Transverse colon (tissue), 3 donors: ENCODE results near the gene NPIPB6.

ENCODE experiments used
- POLR2A ChIP-seq: fragments of 450-650 bp; IDR thresholded peaks from one replicate; pipeline ENCODE4 v1.6.1; 2016; ENCODE audit warnings: antibody characterized with exemption, mild to moderate bottlenecking, moderate library complexity
- POLR2AphosphoS5 ChIP-seq, 3 donors: sonication (generic); formaldehyde crosslinking; IDR thresholded peaks; one replicate each; pipeline ENCODE4 v1.6.1; 2016; ENCODE audit warnings: antibody characterized with exemption in 3 of 3

GRCh38 chr16:28304214-28304613 lies 59.1 kb downstream of the NPIPB6 start:
- no peak for TF ChIP-seq POLR2A
- no peak for TF ChIP-seq POLR2AphosphoS5 (IDR thresholded peaks at IDR 0.05)
